ENCODE data around the gene DBP. TPM values are rescaled to one million over a fixed set of nuclear protein-coding genes. Genes with fewer than 3 reads are reported as not detected.

DBP gene
- total and polyA plus RNA-seq, 10 of the 15 experiments (the other 5 are each of a cell fraction or from before 2014, with no cell fraction given): 2.0 to 10.6 (median 6.9) TPM

- TF ChIP-seq KAT2A (conservative IDR thresholded peaks at IDR 0.05; ENCODE audit: control insufficient read depth, low read depth, low read length): no peak
- peak; percentile 69; the same call in 1 of the 2 replicates for TF ChIP-seq POLR2AphosphoS2 (IDR thresholded peaks at IDR 0.05; ENCODE audit: low read depth, low read length)
- TF ChIP-seq NR2F1 (conservative IDR thresholded peaks at IDR 0.05): no peak
These were observed 7.4 kb downstream of the DBP start (continued) for GRCh38 chr19:48629599-48630295.

- DNase-seq (ENCODE audit: low read depth, low spot score): no peak
- Histone ChIP-seq H3K4me1 (ENCODE audit: control insufficient read depth, insufficient read depth, low read length) (peaks cover 16% of the 10 kb centered on the region), H3K27ac (ENCODE audit: control insufficient read depth, insufficient read depth) (no peak overlapping the region), H3K27me3 (replicated peaks in 1 of 2; ENCODE audit: control insufficient read depth in 2 of 2, insufficient read depth in 2 of 2, low read length in 1 of 2) (no peaks in the 10 kb centered on the region), H2AFZ (ENCODE audit: control insufficient read depth, low read depth, low read length) (no peak overlapping the region), H3K9me3 (replicated peaks; ENCODE audit: control insufficient read depth, insufficient read depth, low read length) (no peaks in the 10 kb centered on the region), H3K79me2 (ENCODE audit: control insufficient read depth, insufficient read depth, low read length) (peaks cover 7% of the 10 kb centered on the region), H3K9ac (ENCODE audit: control insufficient read depth, insufficient read depth, low read length) (no peak overlapping the region), H4K20me1 (ENCODE audit: control insufficient read depth, insufficient read depth) (no peaks in the 10 kb centered on the region), H3K4me3 (no peak overlapping the region), H3K36me3 (ENCODE audit: control insufficient read depth in 2 of 2, insufficient read depth in 2 of 2, low read length in 1 of 2) (peaks cover 4 to 8% of the 10 kb centered on the region in 2 experiments; a peak in 3 of 4 replicates), H3K4me2 (ENCODE audit: control insufficient read depth, insufficient read depth) (no peak overlapping the region)
- no peak for ATAC-seq
- RAD21 ChIA-PET (ENCODE audit: unreplicated experiment): no interaction called here
- no peak for FAIRE-seq
- intact Hi-C loops (cut with micrococcal nuclease; ENCODE audit: unreplicated experiment) (no loop called here), in situ Hi-C loops (cut with MboI) (loop anchor here (25.0 kb wide), 1 partner anchor 1258 kb away; the partner anchor contains the start of genes AKT1S1, IL4I1 and TBC1D17)
- SMC1A ChIA-PET (ENCODE audit: uncharacterized antibody, unreplicated experiment): no interaction called here
- WGBS (ENCODE audit: insufficient coverage, insufficient replicate concordance, low lambda C conversion rate, missing lambda C conversion rate): 96% methylated on average over 22 of the region's 22 CpGs
- no TSS peak for BruUV-seq (replicated peaks)
- POLR2A ChIA-PET: interaction anchor here (0.7 kb wide), 1 partner anchor 348 kb away, joined by 4 read pairs; no protein-coding TSS in a partner anchor
- CTCF ChIA-PET: no interaction called here
- no peak for TF ChIP-seq PAX8 (IDR thresholded peaks at IDR 0.05)
- TF ChIP-seq BACH1 (IDR thresholded peaks at IDR 0.05; ENCODE audit: borderline replicate concordance): no peak
- no peak for TF ChIP-seq NBN (IDR thresholded peaks at IDR 0.05)
- TF ChIP-seq TCF7 (IDR thresholded peaks at IDR 0.05; ENCODE audit: borderline replicate concordance): no peak
- no peak for TF ChIP-seq POU2F2 (IDR thresholded peaks at IDR 0.05; ENCODE audit: borderline replicate concordance, low read depth, low read length)
- TF ChIP-seq YY1 (IDR thresholded peaks at IDR 0.05; ENCODE audit: low read depth, low read length): no peak
- no peak for TF ChIP-seq NR2C2 (IDR thresholded peaks at IDR 0.05; ENCODE audit: borderline replicate concordance, control insufficient read depth, insufficient read length, low read depth)
- TF ChIP-seq HCFC1 (IDR thresholded peaks at IDR 0.05; ENCODE audit: low read length): no peak
- no peak for TF ChIP-seq JUND (IDR thresholded peaks at IDR 0.05; ENCODE audit: low read depth, low read length)
- TF ChIP-seq BHLHE40 (IDR thresholded peaks at IDR 0.05; ENCODE audit: borderline replicate concordance in 1 of 2, low read depth in 2 of 2, low read length in 1 of 2): no peak
- TF ChIP-seq ZNF24 (IDR thresholded peaks at IDR 0.05): no peak
- TF ChIP-seq KAT2A (conservative IDR thresholded peaks at IDR 0.05; ENCODE audit: control insufficient read depth, low read depth, low read length): no peak
- no peak for TF ChIP-seq EP300 (IDR thresholded peaks at IDR 0.05; ENCODE audit: borderline replicate concordance in 1 of 2, control insufficient read depth in 1 of 2, low read depth in 2 of 2, low read length in 2 of 2)
- TF ChIP-seq PML (IDR thresholded peaks at IDR 0.05; ENCODE audit: low read length): no peak
- no peak for TF ChIP-seq ZNF217 (IDR thresholded peaks at IDR 0.05)
- no peak for TF ChIP-seq BRCA1 (IDR thresholded peaks at IDR 0.05; ENCODE audit: low read depth, low read length)
These were observed 7.9 kb downstream of the DBP start for GRCh38 chr19:48629297-48629598.
